HepG2 (cell line): Measurements from ENCODE around the gene WRAP73. TPM values are rescaled to one million over a fixed set of nuclear protein-coding genes. Genes with fewer than 3 reads are reported as not detected.

Source experiments
- ATAC-seq: fragments of 200-7000 bp; cut with Tn5 transposase; 3 replicates; pipeline ENCODE4 v1.9.1; 2020; ENCODE audit warnings: mild to moderate bottlenecking, moderate library complexity
- BruUV-seq: library from RNA; stranded (reverse); fragments of 400-500 nt; replicated peaks from 2 replicates; lab custom pipeline; 2021; lab: Mats Ljungman, UMichigan
- CTCF ChIA-PET: fragments of 300-600 bp; formaldehyde crosslinking; extraction: SDS; loops from one replicate; lab custom pipeline; 2021; ENCODE audit warnings: low total read pairs, inconsistent platforms, low intra/inter-chr PET ratio; lab: Yijun Ruan, JAX
- POLR2A ChIA-PET: fragments of 350-600 bp; sonication (Branson Sonifier 250); formaldehyde crosslinking; loops from one replicate; lab custom pipeline; 2020; ENCODE audit warnings: antibody characterized with exemption, inconsistent platforms; lab: Yijun Ruan, JAX
- DNase-seq: peaks from one replicate; pipeline ENCODE4 v3.0.0-alpha.2; 2015; ENCODE audit warnings: low spot score
- FAIRE-seq: peaks from 3 replicates; lab custom pipeline; 2011; peaks lifted over from hg19 to GRCh38; lab: Jason Lieb, UNC
- H2AFZ ChIP-seq: one replicate; pipeline ENCODE4 v1.6.1; 2011; ENCODE audit warnings: low read length, inconsistent platforms
- H3K27ac ChIP-seq: fragments of 300-600 bp; 3 replicates; pipeline ENCODE4 v1.8.0; 2011; ENCODE audit warnings: mixed run types, mild to moderate bottlenecking, mixed read lengths, low read length, inconsistent platforms; ENCODE audit not compliant: insufficient read depth; ENCODE audit errors: extremely low read length
- H3K27me3 ChIP-seq, 2 experiments: fragments of 200-600 bp in 1 of 2; 2 replicates in 1 of 2; 3 replicates in 1 of 2; pipeline versions ENCODE4 v1.6.0 to v1.8.0; 2011; ENCODE audit warnings: low read length in 2 of 2, mild to moderate bottlenecking in 2 of 2, moderate library complexity in 2 of 2, inconsistent platforms in 1 of 2; ENCODE audit not compliant: insufficient read depth in 2 of 2, control insufficient read depth in 1 of 2
- H3K36me3 ChIP-seq, 2 experiments: fragments of 200-600 bp in 1 of 2; replicated peaks in 1 of 2; 2 replicates in 1 of 2; 3 replicates in 1 of 2; pipeline versions ENCODE4 v1.5.1 to v1.8.0; 2011; ENCODE audit warnings: low read length in 2 of 2, inconsistent platforms in 1 of 2; ENCODE audit not compliant: insufficient read depth in 2 of 2, control insufficient read depth in 1 of 2
- H3K4me1 ChIP-seq: 2 replicates; pipeline ENCODE4 v1.5.1; 2012; ENCODE audit warnings: low read length, inconsistent platforms; ENCODE audit not compliant: insufficient read depth
- H3K4me2 ChIP-seq: 2 replicates; pipeline ENCODE4 v1.6.0; 2011; ENCODE audit warnings: low read depth, low read length, inconsistent platforms
- H3K4me3 ChIP-seq, 3 experiments: fragments of 200-600 bp in 1 of 3; sonication (generic), shearing (Covaris generic) in 1 of 3; replicated peaks in 1 of 3; 2 replicates each; pipeline ENCODE4 v1.5.1; 2011 to 2016; ENCODE audit warnings: low read length in 3 of 3, inconsistent platforms in 2 of 3, low read depth in 2 of 3, mild to moderate bottlenecking in 2 of 3, control low read depth in 1 of 3, mixed read lengths in 1 of 3; ENCODE audit not compliant: insufficient read depth in 1 of 3
- H3K79me2 ChIP-seq: one replicate; pipeline ENCODE4 v1.6.1; 2011; ENCODE audit warnings: low read length, inconsistent platforms; ENCODE audit not compliant: insufficient read depth
- H3K9ac ChIP-seq: 2 replicates; pipeline ENCODE4 v1.6.0; 2011; ENCODE audit warnings: mild to moderate bottlenecking, low read depth, low read length, inconsistent platforms; ENCODE audit not compliant: insufficient read depth
- H3K9me3 ChIP-seq: 2 replicates; pipeline ENCODE4 v1.5.1; 2012; ENCODE audit warnings: mild to moderate bottlenecking, low read length
- H4K20me1 ChIP-seq: 2 replicates; pipeline ENCODE4 v1.6.0; 2011; ENCODE audit warnings: inconsistent platforms, mild to moderate bottlenecking, low read length, moderate library complexity; ENCODE audit not compliant: insufficient read depth
- ASH2L ChIP-seq: fragments of 300-600, 200-600 bp; sonication (generic); IDR thresholded peaks from 2 replicates; pipeline ENCODE4 v1.7.0; 2017; ENCODE audit warnings: low read depth, mild to moderate bottlenecking, moderate library complexity, mixed read lengths, low read length; ENCODE audit not compliant: insufficient read length
- BCL6 ChIP-seq: IDR thresholded peaks from 2 replicates; pipeline ENCODE4 v1.6.1; 2016; ENCODE audit warnings: missing genetic modification reagents, missing compliant biosample characterization
- CC2D1A ChIP-seq: sonication (generic); formaldehyde crosslinking; IDR thresholded peaks from 2 replicates; pipeline ENCODE4 v1.8.1; 2023; ENCODE audit warnings: mild to moderate bottlenecking, missing genetic modification reagents
- EHMT2 ChIP-seq: fragments of 200-600 bp; sonication (generic); IDR thresholded peaks from 2 replicates; pipeline ENCODE4 v1.7.0; 2017; ENCODE audit warnings: antibody characterized with exemption, low read depth, low read length, borderline replicate concordance
- MLLT10 ChIP-seq: sonication (generic); formaldehyde crosslinking; IDR thresholded peaks from 2 replicates; pipeline ENCODE4 v1.4.0; 2020; ENCODE audit warnings: missing genetic modification reagents
- MTF2 ChIP-seq: sonication (generic); formaldehyde crosslinking; IDR thresholded peaks from 2 replicates; pipeline ENCODE4 v1.5.0; 2020; ENCODE audit warnings: missing genetic modification reagents, borderline replicate concordance
- NFKB2 ChIP-seq: sonication (generic); formaldehyde crosslinking; IDR thresholded peaks from 2 replicates; pipeline ENCODE4 v1.4.0; 2020; ENCODE audit warnings: missing genetic modification reagents, borderline replicate concordance
- SALL2 ChIP-seq: sonication (generic); formaldehyde crosslinking; IDR thresholded peaks from 2 replicates; pipeline ENCODE4 v1.8.1; 2023; ENCODE audit warnings: mild to moderate bottlenecking, missing genetic modification reagents, inconsistent platforms
- SYNCRIP ChIP-seq: fragments of 200-400 bp; formaldehyde crosslinking; IDR thresholded peaks from 2 replicates; pipeline ENCODE4 v1.6.1; 2018; ENCODE audit warnings: mild to moderate bottlenecking, low read depth, low read length; ENCODE audit not compliant: insufficient read depth
- ZFAT ChIP-seq: sonication (generic); formaldehyde crosslinking; conservative IDR thresholded peaks from 2 replicates; pipeline ENCODE4 v1.8.1; 2023; ENCODE audit warnings: missing genetic modification reagents, inconsistent platforms
- ZNF17 ChIP-seq: sonication (generic); formaldehyde crosslinking; IDR thresholded peaks from 2 replicates; pipeline ENCODE4 v1.5.0; 2020; ENCODE audit warnings: mild to moderate bottlenecking, missing genetic modification reagents
- ZNF24 ChIP-seq: fragments of 450-650 bp; IDR thresholded peaks from 2 replicates; pipeline ENCODE4 v1.6.1; 2017; ENCODE audit warnings: antibody characterized with exemption, mild to moderate bottlenecking
- ZNF296 ChIP-seq: sonication (generic); formaldehyde crosslinking; conservative IDR thresholded peaks from 2 replicates; pipeline ENCODE4 v1.5.0; 2020; ENCODE audit warnings: mild to moderate bottlenecking, missing genetic modification reagents
- ZNF496 ChIP-seq: sonication (generic); formaldehyde crosslinking; IDR thresholded peaks from 2 replicates; pipeline ENCODE4 v1.8.1; 2023; ENCODE audit warnings: mild to moderate bottlenecking, moderate library complexity, missing genetic modification reagents; ENCODE audit not compliant: insufficient replicate concordance
- ZNF678 ChIP-seq: sonication (generic); formaldehyde crosslinking; IDR thresholded peaks from 2 replicates; pipeline ENCODE4 v1.4.0; 2020; ENCODE audit warnings: mild to moderate bottlenecking, missing genetic modification reagents
- ZSCAN25 ChIP-seq: sonication (generic); formaldehyde crosslinking; IDR thresholded peaks from 2 replicates; pipeline ENCODE4 v1.8.0; 2022; ENCODE audit warnings: mild to moderate bottlenecking, missing genetic modification reagents
- WGBS: methylation state at CpG from one replicate; pipeline ENCODE4 v1.1.6; 2017; ENCODE audit warnings: low lambda C conversion rate; 5-methylcytosine and 5-hydroxymethylcytosine counted together
- in situ Hi-C: cut with HindIII; loops from 2 replicates; pipeline ENCODE4 v1.10.0; 2017; ENCODE audit warnings: low pct_unique_long_range_greater_than_20kb; ENCODE audit not compliant: extremely low pct_ligation_motif_present
- intact Hi-C: fragments of 100-400 bp; cut with micrococcal nuclease; formaldehyde crosslinking; loops from one replicate; pipeline ENCODE4 v1.10.0; 2022; ENCODE audit not compliant: unreplicated experiment
- polyA plus RNA-seq, 8 experiments: library from polyadenylated mRNA; depleted of rRNA in 3 of 8; stranded (reverse) in 7 of 8; unstranded in 1 of 8; fragments of >200 nt; fragmentation: Illumina TruSeq in 4 of 8; extraction: Trizol in 4 of 8; gene quantifications; 2 replicates each; pipeline versions ENCODE4 v1.2.1 to v1.2.3, GENCODE V29; 2011 to 2016; ENCODE audit warnings: low read depth in 4 of 8, missing spikeins in 1 of 8, mixed read lengths in 1 of 8; ENCODE audit not compliant: insufficient read depth in 1 of 8
- total RNA-seq, 5 experiments: library from RNA; depleted of rRNA; stranded (reverse); fragments of >200 nt; fragmentation: Illumina TruSeq; extraction: Trizol; gene quantifications; 2 replicates each; pipeline ENCODE4 v1.2.3, GENCODE V29; 2016; ENCODE audit warnings: low read depth in 1 of 5
- TF ChIP-seq, protein P1 (sequence below): IDR thresholded peaks from 2 replicates; pipeline ENCODE4 v1.6.1; 2016
- TF ChIP-seq, protein P2 (sequence below): sonication (generic); formaldehyde crosslinking; IDR thresholded peaks from 2 replicates; pipeline ENCODE4 v1.5.0; 2020; ENCODE audit warnings: missing genetic modification reagents, mild to moderate bottlenecking, borderline replicate concordance
- TF ChIP-seq, protein P3 (sequence below): IDR thresholded peaks from 2 replicates; pipeline ENCODE4 v1.6.1; 2012; ENCODE audit warnings: low read length, improper control_type of control experiment

WRAP73 gene
- total and polyA plus RNA-seq, 2 of the 13 experiments (the other 11 are each of a cell fraction or from before 2014, with no cell fraction given), result 18.1 to 40.4 TPM

DNA sequence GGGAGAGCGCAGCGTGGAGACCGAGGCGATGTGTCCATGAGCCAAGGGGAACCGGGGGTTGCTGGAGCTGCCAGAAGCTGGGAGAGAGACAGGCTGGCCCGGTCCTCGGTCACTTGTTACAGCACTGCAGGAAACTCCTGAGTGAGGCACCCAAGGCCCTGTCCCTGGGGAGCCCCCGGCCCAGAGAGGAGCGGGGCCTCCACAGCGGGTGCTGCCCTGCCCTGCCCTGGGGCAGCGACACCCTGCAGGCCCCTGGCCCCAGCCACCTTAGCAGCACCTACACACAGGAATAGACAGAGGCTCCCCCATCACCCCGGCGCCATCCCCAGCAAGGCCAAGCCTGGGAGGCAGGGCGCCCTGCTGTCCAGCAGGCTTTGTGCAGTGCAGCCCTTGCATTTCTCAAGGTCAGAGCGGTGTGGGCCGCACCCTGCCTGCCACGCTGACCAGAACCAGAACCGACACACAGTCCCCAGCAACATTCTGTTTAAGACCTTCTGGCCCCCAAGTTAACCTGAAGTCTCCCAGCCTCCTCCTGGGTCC lies 32.0 kb downstream of the WRAP73 start (continued):
- TF ChIP-seq, protein P1, sequence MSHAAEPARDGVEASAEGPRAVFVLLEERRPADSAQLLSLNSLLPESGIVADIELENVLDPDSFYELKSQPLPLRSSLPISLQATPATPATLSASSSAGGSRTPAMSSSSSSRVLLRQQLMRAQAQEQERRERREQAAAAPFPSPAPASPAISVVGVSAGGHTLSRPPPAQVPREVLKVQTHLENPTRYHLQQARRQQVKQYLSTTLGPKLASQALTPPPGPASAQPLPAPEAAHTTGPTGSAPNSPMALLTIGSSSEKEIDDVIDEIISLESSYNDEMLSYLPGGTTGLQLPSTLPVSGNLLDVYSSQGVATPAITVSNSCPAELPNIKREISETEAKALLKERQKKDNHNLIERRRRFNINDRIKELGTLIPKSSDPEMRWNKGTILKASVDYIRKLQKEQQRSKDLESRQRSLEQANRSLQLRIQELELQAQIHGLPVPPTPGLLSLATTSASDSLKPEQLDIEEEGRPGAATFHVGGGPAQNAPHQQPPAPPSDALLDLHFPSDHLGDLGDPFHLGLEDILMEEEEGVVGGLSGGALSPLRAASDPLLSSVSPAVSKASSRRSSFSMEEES (CRISPR knock-in tag), result no peak
- TF ChIP-seq ZNF296, result no peak
- no peak for TF ChIP-seq EHMT2
- TF ChIP-seq, protein P2, sequence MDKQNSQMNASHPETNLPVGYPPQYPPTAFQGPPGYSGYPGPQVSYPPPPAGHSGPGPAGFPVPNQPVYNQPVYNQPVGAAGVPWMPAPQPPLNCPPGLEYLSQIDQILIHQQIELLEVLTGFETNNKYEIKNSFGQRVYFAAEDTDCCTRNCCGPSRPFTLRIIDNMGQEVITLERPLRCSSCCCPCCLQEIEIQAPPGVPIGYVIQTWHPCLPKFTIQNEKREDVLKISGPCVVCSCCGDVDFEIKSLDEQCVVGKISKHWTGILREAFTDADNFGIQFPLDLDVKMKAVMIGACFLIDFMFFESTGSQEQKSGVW, result no peak
- no peak for TF ChIP-seq CC2D1A
- no peak for TF ChIP-seq ZNF17 (CRISPR knock-in tag)
- TF ChIP-seq ZFAT (CRISPR knock-in tag), result no peak
- no peak for TF ChIP-seq SALL2 (CRISPR knock-in tag)
- TF ChIP-seq ZSCAN25 (CRISPR knock-in tag), result no peak

DNA sequence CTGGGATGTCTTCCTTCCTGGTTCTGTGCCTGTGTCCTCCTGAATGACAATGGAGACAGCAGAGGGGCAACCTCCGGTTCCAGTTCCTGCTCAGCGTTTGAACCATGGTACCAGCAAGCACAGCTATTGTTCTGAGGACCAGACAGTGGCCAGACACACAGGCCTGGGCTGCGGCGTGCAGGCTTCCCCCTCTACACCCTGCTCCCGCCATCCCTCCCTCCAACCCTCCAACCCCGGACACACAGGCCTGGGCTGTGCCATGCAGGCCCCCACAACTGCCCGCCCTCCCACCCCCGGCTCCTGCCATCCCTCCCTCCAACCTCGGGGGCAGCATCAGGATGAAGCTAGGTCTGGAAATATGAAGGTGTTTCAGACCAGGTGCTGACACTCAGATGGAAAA lies 33.0 kb downstream of the WRAP73 start:
- Histone ChIP-seq H3K9me3 (no peaks in the 10 kb centered on the region), H3K36me3 (no peaks in the 10 kb centered on the region), H4K20me1 (no peaks in the 10 kb centered on the region; the same call in 1 of the 2 replicates), H3K79me2 (no peaks in the 10 kb centered on the region), H3K4me2 (no peak overlapping the region), H3K27ac (no peak overlapping the region), H3K9ac (no peak overlapping the region), H3K4me3 (no peak overlapping the region), H3K4me1 (peaks cover 43% of the 10 kb centered on the region), H3K27me3 (peaks cover 18 to 66% of the 10 kb centered on the region in 2 experiments), H2AFZ (no peak overlapping the region)
- no peak for DNase-seq
- intact Hi-C loops (loop anchor here (5.0 kb wide), 1 partner anchor 125 kb away; no protein-coding TSS in a partner anchor), in situ Hi-C loops (no loop called here)
- no TSS peak for BruUV-seq
- no peak for FAIRE-seq
- POLR2A ChIA-PET, result no interaction called here
- CTCF ChIA-PET, result interaction anchor here (1.0 kb wide), 1 partner anchor 52 kb away, joined by 3 read pairs; no protein-coding TSS in a partner anchor
- no peak for ATAC-seq
- 21% methylated on average over 5 of the region's 9 CpGs for WGBS
- TF ChIP-seq, protein P3, sequence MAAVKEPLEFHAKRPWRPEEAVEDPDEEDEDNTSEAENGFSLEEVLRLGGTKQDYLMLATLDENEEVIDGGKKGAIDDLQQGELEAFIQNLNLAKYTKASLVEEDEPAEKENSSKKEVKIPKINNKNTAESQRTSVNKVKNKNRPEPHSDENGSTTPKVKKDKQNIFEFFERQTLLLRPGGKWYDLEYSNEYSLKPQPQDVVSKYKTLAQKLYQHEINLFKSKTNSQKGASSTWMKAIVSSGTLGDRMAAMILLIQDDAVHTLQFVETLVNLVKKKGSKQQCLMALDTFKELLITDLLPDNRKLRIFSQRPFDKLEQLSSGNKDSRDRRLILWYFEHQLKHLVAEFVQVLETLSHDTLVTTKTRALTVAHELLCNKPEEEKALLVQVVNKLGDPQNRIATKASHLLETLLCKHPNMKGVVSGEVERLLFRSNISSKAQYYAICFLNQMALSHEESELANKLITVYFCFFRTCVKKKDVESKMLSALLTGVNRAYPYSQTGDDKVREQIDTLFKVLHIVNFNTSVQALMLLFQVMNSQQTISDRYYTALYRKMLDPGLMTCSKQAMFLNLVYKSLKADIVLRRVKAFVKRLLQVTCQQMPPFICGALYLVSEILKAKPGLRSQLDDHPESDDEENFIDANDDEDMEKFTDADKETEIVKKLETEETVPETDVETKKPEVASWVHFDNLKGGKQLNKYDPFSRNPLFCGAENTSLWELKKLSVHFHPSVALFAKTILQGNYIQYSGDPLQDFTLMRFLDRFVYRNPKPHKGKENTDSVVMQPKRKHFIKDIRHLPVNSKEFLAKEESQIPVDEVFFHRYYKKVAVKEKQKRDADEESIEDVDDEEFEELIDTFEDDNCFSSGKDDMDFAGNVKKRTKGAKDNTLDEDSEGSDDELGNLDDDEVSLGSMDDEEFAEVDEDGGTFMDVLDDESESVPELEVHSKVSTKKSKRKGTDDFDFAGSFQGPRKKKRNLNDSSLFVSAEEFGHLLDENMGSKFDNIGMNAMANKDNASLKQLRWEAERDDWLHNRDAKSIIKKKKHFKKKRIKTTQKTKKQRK, result no peak
- TF ChIP-seq MTF2 (CRISPR knock-in tag) (no peak), NFKB2 (no peak), SYNCRIP (no peak), ASH2L (no peak), ZNF496 (CRISPR knock-in tag) (no peak), ZNF24 (no peak), ZNF678 (CRISPR knock-in tag) (no peak), BCL6 (no peak), MLLT10 (no peak)
